Keratinocyte (primary cell): ENCODE measurements around the gene NCCRP1. TPM values are rescaled to one million over a fixed set of nuclear protein-coding genes. Genes with fewer than 3 reads are reported as not detected.
A peak's percentile ranks its signal among the peaks of the same experiment; 100 is the strongest.

Experiments used
- DNase-seq: peaks from one replicate; pipeline ENCODE4 v3.0.0-alpha.2; 2011; ENCODE audit warnings: low read depth, missing footprints, low spot score
- FAIRE-seq: peaks from 2 replicates; lab custom pipeline; 2011; peaks lifted over from hg19 to GRCh38; lab: Jason Lieb, UNC
- H2AFZ ChIP-seq: 2 replicates; pipeline ENCODE4 v1.6.0; 2012; ENCODE audit warnings: low read length, control low read depth, inconsistent platforms; ENCODE audit not compliant: control insufficient read depth
- H3K27ac ChIP-seq: 2 replicates; pipeline ENCODE4 v1.5.1; 2011; ENCODE audit warnings: low read length; ENCODE audit not compliant: control insufficient read depth, insufficient read depth
- H3K27me3 ChIP-seq: 3 replicates; pipeline ENCODE4 v1.6.0; 2011; ENCODE audit warnings: low read length; ENCODE audit not compliant: control insufficient read depth, insufficient read depth; ENCODE audit errors: extremely low read depth
- H3K36me3 ChIP-seq, 2 experiments: 2 replicates in 1 of 2; 3 replicates in 1 of 2; pipeline ENCODE4 v1.5.1; 2011; ENCODE audit warnings: low read length in 2 of 2, mild to moderate bottlenecking in 1 of 2; ENCODE audit not compliant: control insufficient read depth in 2 of 2, insufficient read depth in 2 of 2; ENCODE audit errors: extremely low read depth in 1 of 2
- H3K4me1 ChIP-seq: 3 replicates; pipeline ENCODE4 v1.5.1; 2011; ENCODE audit warnings: low read length; ENCODE audit not compliant: control insufficient read depth, insufficient read depth; ENCODE audit errors: extremely low read depth
- H3K4me2 ChIP-seq: 3 replicates; pipeline ENCODE4 v1.6.0; 2011; ENCODE audit warnings: low read depth, low read length; ENCODE audit not compliant: control insufficient read depth, insufficient read depth; ENCODE audit errors: extremely low read depth
- H3K4me3 ChIP-seq, 3 experiments: fragments of 200-600 bp in 1 of 3; sonication (generic) in 1 of 3; 2 replicates in 2 of 3; 3 replicates in 1 of 3; pipeline ENCODE4 v1.5.1; 2011 to 2016; ENCODE audit warnings: low read length in 3 of 3, mild to moderate bottlenecking in 3 of 3, control low read depth in 2 of 3, inconsistent platforms in 1 of 3, low read depth in 1 of 3, mixed read lengths in 1 of 3, mixed run types in 1 of 3, moderate library complexity in 1 of 3; ENCODE audit not compliant: control insufficient read depth in 2 of 3, insufficient read depth in 2 of 3; ENCODE audit errors: extremely low read depth in 1 of 3
- H3K79me2 ChIP-seq: 2 replicates; pipeline ENCODE4 v1.6.0; 2012; ENCODE audit warnings: low read length; ENCODE audit not compliant: control insufficient read depth, insufficient read depth
- H3K9ac ChIP-seq: 3 replicates; pipeline ENCODE4 v1.6.0; 2011; ENCODE audit warnings: low read length; ENCODE audit not compliant: control insufficient read depth, insufficient read depth; ENCODE audit errors: extremely low read depth
- H3K9me1 ChIP-seq: 3 replicates; pipeline ENCODE4 v1.6.0; 2011; ENCODE audit warnings: low read length; ENCODE audit not compliant: control insufficient read depth, insufficient read depth; ENCODE audit errors: extremely low read depth
- H3K9me3 ChIP-seq: 2 replicates; pipeline ENCODE4 v1.5.1; 2012; ENCODE audit warnings: low read depth, low read length; ENCODE audit not compliant: control insufficient read depth
- H4K20me1 ChIP-seq: 3 replicates; pipeline ENCODE4 v1.6.0; 2011; ENCODE audit warnings: low read length; ENCODE audit not compliant: control insufficient read depth, insufficient read depth; ENCODE audit errors: extremely low read depth
- EZH2 ChIP-seq: IDR thresholded peaks from one replicate; pipeline ENCODE4 v1.6.1; 2012; ENCODE audit warnings: inconsistent platforms, mild to moderate bottlenecking, low read length, moderate library complexity
- dilution Hi-C: fragments of 300-500 bp; cut with MboI; formaldehyde crosslinking; loops from one replicate; pipeline ENCODE4 v1.7.0; 2020; ENCODE audit warnings: low sequenced_read_pairs; ENCODE audit not compliant: extremely low pct_ligation_motif_present
- polyA plus RNA-seq, 5 experiments: library from polyadenylated mRNA; depleted of rRNA in 3 of 5; stranded (reverse) in 3 of 5; stranded (forward) in 1 of 5; unstranded in 1 of 5; fragments of >200 nt; gene quantifications; 1 replicate in 1 of 5; 2 replicates in 3 of 5; 3 replicates in 1 of 5; pipeline versions ENCODE4 v1.2.1 to v1.2.3, GENCODE V29; 2011 to 2012; ENCODE audit warnings: missing spikeins in 2 of 5, low read depth in 1 of 5, low replicate concordance in 1 of 5
- TF ChIP-seq, protein P1 (sequence below), 3 experiments: IDR thresholded peaks in 1 of 3; conservative IDR thresholded peaks in 1 of 3; optimal IDR thresholded peaks in 1 of 3; 2 replicates in 2 of 3; 3 replicates in 1 of 3; pipeline versions ENCODE3 to v1.5.1; 2011; ENCODE audit warnings: low read length in 3 of 3, mild to moderate bottlenecking in 3 of 3, moderate library complexity in 2 of 3, control low read depth in 1 of 3, inconsistent platforms in 1 of 3; ENCODE audit not compliant: insufficient read depth in 2 of 3; ENCODE audit errors: extremely low read depth in 1 of 3

The NCCRP1 gene
- polyA plus RNA-seq, 1 donor (not counting 4 experiments of a cell fraction or from before 2014, with no cell fraction given): 2.3 TPM

- Histone ChIP-seq H3K4me3 (peak overlapping the region in 2 of 3 experiments; percentile 19 to 34), H3K79me2 (peaks cover 62% of the 10 kb centered on the region), H3K27me3 (no peaks in the 10 kb centered on the region), H3K9ac (peak overlapping the region; percentile 52), H3K4me1 (peaks cover 38% of the 10 kb centered on the region), H3K36me3 (no peaks in the 10 kb centered on the region), H4K20me1 (no peaks in the 10 kb centered on the region), H3K9me3 (no peaks in the 10 kb centered on the region), H3K27ac (peak overlapping the region; percentile 63), H2AFZ (no peak overlapping the region), H3K9me1 (peaks cover 4% of the 10 kb centered on the region), H3K4me2 (peak overlapping the region; percentile 37)
- FAIRE-seq: no peak
- TF ChIP-seq EZH2: no peak
- TF ChIP-seq, protein P1, sequence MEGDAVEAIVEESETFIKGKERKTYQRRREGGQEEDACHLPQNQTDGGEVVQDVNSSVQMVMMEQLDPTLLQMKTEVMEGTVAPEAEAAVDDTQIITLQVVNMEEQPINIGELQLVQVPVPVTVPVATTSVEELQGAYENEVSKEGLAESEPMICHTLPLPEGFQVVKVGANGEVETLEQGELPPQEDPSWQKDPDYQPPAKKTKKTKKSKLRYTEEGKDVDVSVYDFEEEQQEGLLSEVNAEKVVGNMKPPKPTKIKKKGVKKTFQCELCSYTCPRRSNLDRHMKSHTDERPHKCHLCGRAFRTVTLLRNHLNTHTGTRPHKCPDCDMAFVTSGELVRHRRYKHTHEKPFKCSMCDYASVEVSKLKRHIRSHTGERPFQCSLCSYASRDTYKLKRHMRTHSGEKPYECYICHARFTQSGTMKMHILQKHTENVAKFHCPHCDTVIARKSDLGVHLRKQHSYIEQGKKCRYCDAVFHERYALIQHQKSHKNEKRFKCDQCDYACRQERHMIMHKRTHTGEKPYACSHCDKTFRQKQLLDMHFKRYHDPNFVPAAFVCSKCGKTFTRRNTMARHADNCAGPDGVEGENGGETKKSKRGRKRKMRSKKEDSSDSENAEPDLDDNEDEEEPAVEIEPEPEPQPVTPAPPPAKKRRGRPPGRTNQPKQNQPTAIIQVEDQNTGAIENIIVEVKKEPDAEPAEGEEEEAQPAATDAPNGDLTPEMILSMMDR (optimal IDR thresholded peaks at IDR 0.05 in 1 of 3, IDR thresholded peaks at IDR 0.05 in 1 of 3, conservative IDR thresholded peaks at IDR 0.05 in 1 of 3; ENCODE audit: extremely low read depth in 1 of 3, insufficient read depth in 2 of 3, low read length in 3 of 3): no peak
- dilution Hi-C loops: no loop called here
- DNase-seq: no peak
Observed at GRCh38 chr19:39155114-39155700, 41.6 kb upstream of the NCCRP1 start.

DNA sequence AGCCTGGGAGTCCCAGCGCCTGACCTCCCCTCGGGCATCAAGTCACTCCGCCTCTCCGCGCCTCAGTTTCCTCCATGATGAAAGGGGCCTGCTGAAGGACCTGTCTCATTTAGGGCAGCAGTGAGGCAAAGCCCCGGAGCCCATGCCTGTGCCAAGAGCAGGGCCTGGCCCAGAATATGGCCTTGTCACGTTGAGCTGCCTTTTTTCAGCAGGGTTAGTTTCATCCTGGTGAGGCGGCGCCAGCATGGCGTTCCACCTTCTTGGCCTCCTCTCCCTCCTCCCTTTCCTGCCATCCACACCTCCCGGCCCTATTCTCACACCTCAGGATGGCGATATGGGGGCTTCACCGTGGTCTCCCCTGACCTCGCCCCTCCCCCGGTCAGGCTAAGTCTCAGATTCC is 41.0 kb upstream of the NCCRP1 start:
- Histone ChIP-seq H3K9me1 (peaks cover 4% of the 10 kb centered on the region), H2AFZ (no peak overlapping the region), H3K9me3 (no peaks in the 10 kb centered on the region), H3K9ac (no peak overlapping the region), H3K79me2 (peaks cover 60% of the 10 kb centered on the region), H3K27me3 (no peaks in the 10 kb centered on the region), H3K27ac (no peak overlapping the region), H3K4me3 (no peak overlapping the region), H3K4me2 (peak overlapping the region; percentile 37), H3K4me1 (peaks cover 43% of the 10 kb centered on the region), H4K20me1 (peaks cover 2% of the 10 kb centered on the region), H3K36me3 (no peaks in the 10 kb centered on the region)
- TF ChIP-seq, protein P1 (optimal IDR thresholded peaks at IDR 0.05 in 1 of 3, IDR thresholded peaks at IDR 0.05 in 1 of 3, conservative IDR thresholded peaks at IDR 0.05 in 1 of 3; ENCODE audit: extremely low read depth in 1 of 3, insufficient read depth in 2 of 3, low read length in 3 of 3): no peak
- no peak for TF ChIP-seq EZH2
- dilution Hi-C loops: no loop called here
- DNase-seq: no peak
- no peak for FAIRE-seq
